Measurements from ENCODE around the gene BARX2.

BARX2 gene

DNA sequence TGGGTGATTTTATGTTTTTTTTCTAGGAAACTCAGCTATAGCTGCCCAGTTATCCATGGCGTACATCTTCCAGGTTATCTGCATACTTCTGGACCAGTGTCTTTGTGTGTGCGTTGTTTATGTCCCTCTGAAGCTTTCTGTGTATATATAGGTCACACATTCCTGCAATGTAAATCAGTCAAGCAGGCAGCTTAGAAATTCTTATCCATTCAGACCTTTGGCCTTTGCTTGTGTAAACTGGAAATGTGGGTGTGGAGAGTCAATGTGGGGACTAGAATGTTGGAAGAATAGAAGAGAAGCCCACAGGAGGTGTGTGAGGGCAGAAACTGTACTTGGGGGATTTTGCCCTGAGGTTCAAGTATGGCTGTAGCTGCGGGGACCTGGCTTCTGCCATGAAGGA, 51.7 kb downstream of the BARX2 start:
- Histone ChIP-seq H3K27ac (replicated peaks) (no peak overlapping the region), H3K4me3 (replicated peaks; ENCODE audit: insufficient read depth, low read length) (no peak overlapping the region), H3K27me3 (ENCODE audit: insufficient read depth, poor library complexity, severe bottlenecking) (peaks cover 3% of the 10 kb centered on the region)
- TF ChIP-seq POLR2AphosphoS5 (IDR thresholded peaks at IDR 0.05; ENCODE audit: low read depth) (no peak), SPI1 (IDR thresholded peaks at IDR 0.05; ENCODE audit: borderline replicate concordance, low read depth) (no peak), GABPA (IDR thresholded peaks at IDR 0.05; ENCODE audit: low read depth) (no peak)
- TF ChIP-seq, protein P1, sequence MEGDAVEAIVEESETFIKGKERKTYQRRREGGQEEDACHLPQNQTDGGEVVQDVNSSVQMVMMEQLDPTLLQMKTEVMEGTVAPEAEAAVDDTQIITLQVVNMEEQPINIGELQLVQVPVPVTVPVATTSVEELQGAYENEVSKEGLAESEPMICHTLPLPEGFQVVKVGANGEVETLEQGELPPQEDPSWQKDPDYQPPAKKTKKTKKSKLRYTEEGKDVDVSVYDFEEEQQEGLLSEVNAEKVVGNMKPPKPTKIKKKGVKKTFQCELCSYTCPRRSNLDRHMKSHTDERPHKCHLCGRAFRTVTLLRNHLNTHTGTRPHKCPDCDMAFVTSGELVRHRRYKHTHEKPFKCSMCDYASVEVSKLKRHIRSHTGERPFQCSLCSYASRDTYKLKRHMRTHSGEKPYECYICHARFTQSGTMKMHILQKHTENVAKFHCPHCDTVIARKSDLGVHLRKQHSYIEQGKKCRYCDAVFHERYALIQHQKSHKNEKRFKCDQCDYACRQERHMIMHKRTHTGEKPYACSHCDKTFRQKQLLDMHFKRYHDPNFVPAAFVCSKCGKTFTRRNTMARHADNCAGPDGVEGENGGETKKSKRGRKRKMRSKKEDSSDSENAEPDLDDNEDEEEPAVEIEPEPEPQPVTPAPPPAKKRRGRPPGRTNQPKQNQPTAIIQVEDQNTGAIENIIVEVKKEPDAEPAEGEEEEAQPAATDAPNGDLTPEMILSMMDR (IDR thresholded peaks at IDR 0.05; ENCODE audit: insufficient read depth, low read length), result no peak
- TF ChIP-seq, protein P2, sequence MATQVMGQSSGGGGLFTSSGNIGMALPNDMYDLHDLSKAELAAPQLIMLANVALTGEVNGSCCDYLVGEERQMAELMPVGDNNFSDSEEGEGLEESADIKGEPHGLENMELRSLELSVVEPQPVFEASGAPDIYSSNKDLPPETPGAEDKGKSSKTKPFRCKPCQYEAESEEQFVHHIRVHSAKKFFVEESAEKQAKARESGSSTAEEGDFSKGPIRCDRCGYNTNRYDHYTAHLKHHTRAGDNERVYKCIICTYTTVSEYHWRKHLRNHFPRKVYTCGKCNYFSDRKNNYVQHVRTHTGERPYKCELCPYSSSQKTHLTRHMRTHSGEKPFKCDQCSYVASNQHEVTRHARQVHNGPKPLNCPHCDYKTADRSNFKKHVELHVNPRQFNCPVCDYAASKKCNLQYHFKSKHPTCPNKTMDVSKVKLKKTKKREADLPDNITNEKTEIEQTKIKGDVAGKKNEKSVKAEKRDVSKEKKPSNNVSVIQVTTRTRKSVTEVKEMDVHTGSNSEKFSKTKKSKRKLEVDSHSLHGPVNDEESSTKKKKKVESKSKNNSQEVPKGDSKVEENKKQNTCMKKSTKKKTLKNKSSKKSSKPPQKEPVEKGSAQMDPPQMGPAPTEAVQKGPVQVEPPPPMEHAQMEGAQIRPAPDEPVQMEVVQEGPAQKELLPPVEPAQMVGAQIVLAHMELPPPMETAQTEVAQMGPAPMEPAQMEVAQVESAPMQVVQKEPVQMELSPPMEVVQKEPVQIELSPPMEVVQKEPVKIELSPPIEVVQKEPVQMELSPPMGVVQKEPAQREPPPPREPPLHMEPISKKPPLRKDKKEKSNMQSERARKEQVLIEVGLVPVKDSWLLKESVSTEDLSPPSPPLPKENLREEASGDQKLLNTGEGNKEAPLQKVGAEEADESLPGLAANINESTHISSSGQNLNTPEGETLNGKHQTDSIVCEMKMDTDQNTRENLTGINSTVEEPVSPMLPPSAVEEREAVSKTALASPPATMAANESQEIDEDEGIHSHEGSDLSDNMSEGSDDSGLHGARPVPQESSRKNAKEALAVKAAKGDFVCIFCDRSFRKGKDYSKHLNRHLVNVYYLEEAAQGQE (IDR thresholded peaks at IDR 0.05; ENCODE audit: insufficient replicate concordance, low read depth), result no peak
- DNase-seq (ENCODE audit: low read depth in 1 of 2, low spot score in 1 of 2), result no peak

DNA sequence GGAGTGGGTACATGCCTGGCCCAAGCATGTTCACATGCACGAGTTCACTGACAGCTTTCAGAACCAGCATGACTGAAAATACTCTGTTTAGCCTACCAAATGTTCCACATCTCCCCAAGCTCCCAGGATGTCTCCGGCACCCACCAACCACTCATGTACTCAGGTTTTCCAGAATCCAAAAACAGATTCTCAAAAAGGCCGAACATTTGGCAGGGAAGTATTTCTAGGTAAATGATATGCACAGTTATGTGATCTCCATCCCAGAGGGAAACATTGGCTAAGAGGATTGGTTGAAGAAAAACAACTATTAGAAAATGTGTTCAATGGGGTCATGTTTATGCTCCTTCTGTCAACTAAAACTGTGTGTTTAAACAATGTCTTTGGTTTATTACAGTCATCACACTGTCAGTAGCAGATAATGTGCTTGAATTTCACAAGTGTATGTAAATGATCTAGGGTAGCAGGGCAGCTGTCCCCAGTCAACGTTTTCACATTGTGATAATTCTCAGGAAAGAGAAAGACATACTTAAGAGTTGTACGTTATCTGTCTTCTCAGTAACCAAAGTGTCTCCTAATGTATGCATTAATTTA, 52.3 kb downstream of the BARX2 start:
- H3K27me3 ChIP-seq (ENCODE audit: insufficient read depth, poor library complexity, severe bottlenecking), result peaks cover 3% of the 10 kb centered on the region
- no peak overlapping the region for H3K4me3 ChIP-seq (replicated peaks; ENCODE audit: insufficient read depth, low read length)
- TF ChIP-seq GABPA (IDR thresholded peaks at IDR 0.05; ENCODE audit: low read depth) (no peak), SPI1 (IDR thresholded peaks at IDR 0.05; ENCODE audit: borderline replicate concordance, low read depth) (no peak), POLR2AphosphoS5 (IDR thresholded peaks at IDR 0.05; ENCODE audit: low read depth) (no peak)
- TF ChIP-seq, protein P2 (IDR thresholded peaks at IDR 0.05; ENCODE audit: insufficient replicate concordance, low read depth), result no peak
- TF ChIP-seq, protein P1 (IDR thresholded peaks at IDR 0.05; ENCODE audit: insufficient read depth, low read length), result no peak
- H3K27ac ChIP-seq (replicated peaks), result no peak overlapping the region
- no peak for DNase-seq (ENCODE audit: low read depth in 1 of 2, low spot score in 1 of 2)

GRCh38 chr11:129428557-129428956, 52.9 kb downstream of the BARX2 start:
- TF ChIP-seq SPI1 (IDR thresholded peaks at IDR 0.05; ENCODE audit: borderline replicate concordance, low read depth) (no peak), POLR2AphosphoS5 (IDR thresholded peaks at IDR 0.05; ENCODE audit: low read depth) (no peak), GABPA (IDR thresholded peaks at IDR 0.05; ENCODE audit: low read depth) (no peak)
- TF ChIP-seq, protein P2 (IDR thresholded peaks at IDR 0.05; ENCODE audit: insufficient replicate concordance, low read depth), result no peak
- TF ChIP-seq, protein P1 (IDR thresholded peaks at IDR 0.05; ENCODE audit: insufficient read depth, low read length), result no peak
- Histone ChIP-seq H3K27me3 (ENCODE audit: insufficient read depth, poor library complexity, severe bottlenecking) (peaks cover 3% of the 10 kb centered on the region), H3K4me3 (replicated peaks; ENCODE audit: insufficient read depth, low read length) (no peak overlapping the region), H3K27ac (replicated peaks) (no peak overlapping the region)
- DNase-seq (ENCODE audit: low read depth in 1 of 2, low spot score in 1 of 2), result no peak
